Nucleus accumbens (tissue), 56 donors: Measurements from ENCODE around the gene CASP10.
"Not testable (repeated sequence)": the region's sequence is repeated elsewhere in the genome, so short reads cannot be mapped to it uniquely, and the experiment has no call there.

Experiments
- DNase-seq, 56 donors: peaks; one replicate each; lab custom pipeline; 2025; lab: John Stamatoyannopoulos, UW

Gene CASP10

DNA sequence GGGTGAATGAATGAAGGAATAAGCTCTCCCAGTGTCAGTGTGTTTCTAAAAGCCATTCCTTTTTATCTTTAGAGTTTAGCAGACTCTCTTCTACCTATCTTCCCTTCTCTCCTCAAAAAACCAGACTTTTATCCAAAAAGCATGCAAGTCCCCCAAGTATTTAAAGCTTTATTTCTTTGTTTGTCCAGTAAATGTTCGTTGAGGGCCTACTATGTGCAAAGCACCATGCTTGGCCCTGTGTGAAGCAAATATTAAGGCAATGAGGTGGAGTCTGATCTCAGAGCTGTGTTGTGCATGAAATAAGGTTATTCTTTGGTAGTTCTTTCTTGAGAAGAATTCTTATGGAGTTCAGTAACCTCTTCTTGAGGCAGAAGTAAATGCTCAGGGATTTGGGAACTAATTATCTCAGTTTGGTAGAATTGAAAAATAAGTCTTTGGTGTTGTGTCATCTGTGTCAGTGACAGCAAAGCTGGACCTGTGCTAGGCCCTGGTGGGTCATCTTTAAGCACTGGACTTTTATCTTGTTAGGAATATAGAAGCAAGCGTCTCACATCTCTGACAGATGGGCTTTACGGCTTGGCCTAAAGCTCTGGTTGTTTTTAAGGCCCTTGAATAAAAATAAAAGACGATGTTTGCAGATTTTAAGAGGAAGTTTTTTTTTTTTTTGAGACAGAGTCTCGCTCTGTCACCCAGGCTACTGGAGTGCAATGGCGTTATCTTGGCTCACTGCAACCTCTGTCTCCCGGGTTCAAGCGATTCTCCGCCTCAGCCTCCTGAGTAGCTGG is 28.1 kb upstream of the CASP10 start:
- no peak for DNase-seq

DNA sequence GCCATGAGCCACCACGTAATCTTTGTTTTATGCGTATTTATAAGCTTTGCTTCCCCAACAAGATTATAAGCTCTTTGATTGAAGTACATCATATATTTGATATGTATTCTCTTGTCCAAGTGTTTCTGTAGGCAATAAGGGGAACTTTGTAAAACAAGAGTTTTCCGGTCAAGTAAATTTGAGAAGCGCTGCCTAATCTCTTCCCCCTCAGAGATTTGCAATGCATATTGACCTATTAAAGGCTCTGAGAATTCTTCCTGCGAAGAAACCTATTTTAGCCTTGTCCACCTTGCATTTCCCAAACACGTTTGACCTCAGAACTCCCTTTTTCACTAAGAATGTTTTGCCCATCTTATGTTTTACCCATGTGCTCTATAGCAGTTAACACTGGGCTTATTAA is 26.9 kb upstream of the CASP10 start:
- DNase-seq: no peak

DNA sequence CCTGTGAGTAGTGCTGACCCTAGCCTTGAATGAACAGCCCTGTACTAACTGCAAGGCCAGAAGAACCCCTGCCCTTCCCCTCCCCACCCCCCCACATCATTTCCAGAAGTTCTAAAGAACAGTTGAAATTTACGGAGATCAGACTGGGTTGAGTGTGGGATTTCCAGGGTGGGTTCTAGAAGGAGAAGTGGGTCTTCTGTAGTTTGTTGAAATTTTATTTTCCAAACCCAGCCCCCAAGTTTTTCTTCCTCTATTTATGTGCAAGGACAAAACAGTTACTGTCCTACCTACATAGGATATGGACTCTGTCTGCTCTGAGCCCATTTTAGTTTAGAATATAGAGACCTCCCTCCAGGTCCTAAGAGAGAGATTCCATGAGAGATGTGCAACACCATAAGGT is 26.3 kb upstream of the CASP10 start:
- DNase-seq: no peak

GRCh38 chr2:201157694-201158093 is 25.2 kb upstream of the CASP10 start:
- DNase-seq: no peak

GRCh38 chr2:201158111-201158929 is 24.6 kb upstream of the CASP10 start:
- peak in 51 of 56 donors; percentile 11 to 88 (median 65) for DNase-seq

- DNase-seq: no peak
These were observed 18.8 kb upstream of the CASP10 start for GRCh38 chr2:201164166-201164565.

GRCh38 chr2:201167546-201167945 is 15.4 kb upstream of the CASP10 start:
- DNase-seq: no peak

DNA sequence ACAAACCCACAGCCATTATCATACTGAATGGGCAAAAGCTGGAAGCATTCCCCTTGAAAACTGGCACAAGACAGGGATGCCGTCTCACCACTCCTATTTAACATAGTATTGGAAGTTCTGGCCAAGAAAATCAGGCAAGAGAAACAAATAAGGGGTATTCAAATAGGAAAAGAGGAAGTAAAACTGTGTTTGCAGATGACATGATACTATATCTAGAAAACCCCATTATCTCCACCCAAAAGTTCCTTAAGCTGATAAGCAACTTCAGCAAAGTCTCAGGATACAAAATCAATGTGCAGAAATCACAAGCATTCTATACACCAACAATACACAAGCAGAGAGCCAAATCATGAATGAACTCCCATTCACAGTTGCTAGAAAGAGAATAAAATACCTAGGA is 14.4 kb upstream of the CASP10 start:
- DNase-seq: not testable (repeated sequence)

DNA sequence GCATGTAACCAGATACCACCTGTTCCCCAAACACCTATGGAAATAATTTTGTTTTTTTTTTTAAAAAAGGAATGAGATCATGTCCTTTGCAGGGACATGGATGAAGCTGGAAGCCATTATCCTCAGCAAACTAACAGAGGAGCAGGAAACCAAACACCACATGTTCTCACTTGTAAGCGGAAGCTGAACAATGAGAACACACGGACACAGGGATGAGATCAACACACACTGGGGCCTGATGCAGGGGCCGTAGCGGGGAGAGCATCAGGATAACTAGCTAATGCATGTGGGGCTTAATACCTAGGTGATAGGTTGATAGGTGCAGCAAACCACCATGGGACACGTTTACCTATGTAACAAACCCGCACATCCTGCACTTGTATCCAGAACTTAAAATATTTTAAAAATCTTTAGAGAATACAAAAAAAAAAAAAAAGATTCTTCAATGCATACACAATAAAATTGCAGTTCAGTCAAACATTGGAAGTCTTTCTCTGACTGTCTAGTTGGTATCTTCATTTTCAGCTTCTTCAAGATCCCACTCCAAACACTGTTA is 11.6 kb upstream of the CASP10 start:
- DNase-seq: no peak

- no peak for DNase-seq
These were observed 10.7 kb upstream of the CASP10 start for GRCh38 chr2:201172279-201172678.

DNA sequence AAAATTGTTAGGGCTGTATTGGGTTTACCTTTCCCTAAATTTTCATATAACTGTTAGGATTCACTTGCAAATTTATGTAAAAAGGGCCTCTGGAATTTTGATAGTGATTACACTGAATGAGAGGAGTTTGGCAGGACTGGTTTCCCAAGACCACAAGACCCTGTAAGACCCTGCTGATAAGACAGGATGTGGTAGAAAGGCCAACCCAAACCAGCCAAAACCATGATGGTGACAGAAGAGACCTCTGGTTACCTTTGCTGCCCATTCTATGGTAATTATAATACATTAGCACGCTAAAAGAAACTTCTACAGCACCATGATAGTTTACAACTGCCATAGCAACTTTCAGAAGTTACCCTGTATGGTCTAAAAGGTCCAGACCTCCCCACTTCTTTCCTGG is 8.3 kb upstream of the CASP10 start:
- DNase-seq: no peak

DNA sequence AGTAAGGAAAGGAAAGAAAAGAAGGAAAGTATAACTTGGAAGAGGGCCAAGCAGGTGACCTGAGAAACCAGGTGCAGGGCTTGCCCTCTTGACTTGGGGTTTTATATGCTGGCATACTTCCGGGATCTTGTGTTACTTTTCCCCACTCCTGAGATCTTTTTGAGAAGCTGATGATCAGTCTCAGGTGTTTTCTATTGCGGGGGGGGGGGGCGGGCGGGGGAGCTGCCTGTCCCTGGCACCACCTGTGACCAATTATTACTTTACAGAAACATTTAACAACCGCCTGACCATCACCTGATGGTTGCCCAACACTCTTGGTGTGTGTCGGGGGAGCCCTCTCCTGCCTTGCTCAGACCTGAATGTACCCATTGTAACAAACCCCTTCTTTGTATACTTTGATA is 6.9 kb upstream of the CASP10 start:
- no peak for DNase-seq

DNA sequence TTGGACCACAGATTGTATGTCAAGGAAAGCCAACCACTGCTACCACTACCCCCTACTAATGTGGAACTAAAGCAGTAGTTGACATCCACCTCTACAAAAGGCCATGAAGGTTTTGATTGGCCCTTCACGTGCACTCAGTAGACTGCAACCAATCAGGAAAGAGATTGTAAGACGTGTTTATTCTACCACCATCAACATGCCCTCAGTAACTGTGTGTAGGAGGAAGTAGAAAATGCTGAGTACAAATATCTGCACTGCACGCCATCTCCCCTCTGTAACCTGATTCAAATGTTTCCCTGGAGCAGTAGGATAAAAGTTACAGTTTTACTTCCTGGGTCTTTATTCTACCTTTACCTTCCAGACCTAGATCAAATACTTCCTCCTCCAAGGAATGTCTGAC is 2.9 kb upstream of the CASP10 start:
- no peak for DNase-seq

DNA sequence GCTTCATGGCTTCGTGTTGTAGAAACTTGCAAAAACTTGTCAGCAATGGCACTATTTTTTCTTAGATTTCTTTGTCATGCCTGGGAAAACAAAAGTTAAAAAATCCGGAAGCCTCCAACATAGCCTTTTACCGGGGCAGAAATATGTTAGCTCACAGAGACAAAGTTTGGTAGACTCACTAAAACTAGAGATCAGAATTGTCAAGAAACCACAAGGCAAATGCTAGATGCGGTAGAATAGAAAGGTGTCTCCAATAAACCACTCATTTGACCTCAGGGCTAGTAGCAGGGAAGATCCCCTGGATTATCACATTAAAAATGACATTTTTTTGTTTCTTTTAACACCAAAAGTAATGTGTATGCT is 405 bp downstream of the CASP10 start:
- DNase-seq: no peak

DNA sequence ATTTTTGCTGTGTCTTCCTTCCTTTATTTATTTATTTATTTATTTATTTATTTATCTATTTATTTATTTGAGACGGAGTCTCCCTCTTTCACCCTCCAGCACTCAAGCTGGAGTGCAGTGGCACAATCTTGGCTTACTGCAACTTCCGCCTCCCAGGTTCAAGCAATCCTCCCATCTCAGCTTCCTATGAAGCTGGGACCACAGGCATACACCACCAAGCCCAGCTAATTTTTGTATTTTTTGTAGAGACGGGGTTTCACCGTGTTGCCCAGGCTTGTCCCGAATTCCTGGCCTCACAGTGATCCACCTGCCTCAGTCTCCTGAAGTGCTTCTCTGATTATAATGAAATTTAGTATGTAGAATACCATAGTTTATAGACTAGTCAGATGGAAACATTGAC is 894 bp downstream of the CASP10 start:
- peak in 1 of 56 donors; percentile 1 for DNase-seq

DNA sequence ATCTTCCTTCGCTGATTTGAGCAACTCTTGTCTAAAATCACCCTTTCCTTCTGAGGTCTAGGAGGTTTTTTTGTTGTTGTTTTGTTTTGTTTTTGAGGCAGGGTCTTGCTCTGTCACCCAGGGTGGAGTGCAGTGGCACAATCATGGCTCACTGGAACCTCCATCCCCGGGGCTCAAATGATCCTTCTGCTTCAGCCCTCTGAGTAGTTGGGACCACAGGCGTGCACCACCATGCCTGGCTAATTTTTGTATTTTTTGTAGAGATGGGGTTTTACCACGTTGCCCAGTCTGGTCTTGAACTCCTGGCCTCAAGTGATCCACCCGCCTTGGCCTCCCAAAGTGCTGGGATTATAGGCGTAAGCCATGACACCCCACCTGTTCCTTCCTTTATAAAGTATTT is 1.3 kb downstream of the CASP10 start:
- not testable (repeated sequence) for DNase-seq

DNA sequence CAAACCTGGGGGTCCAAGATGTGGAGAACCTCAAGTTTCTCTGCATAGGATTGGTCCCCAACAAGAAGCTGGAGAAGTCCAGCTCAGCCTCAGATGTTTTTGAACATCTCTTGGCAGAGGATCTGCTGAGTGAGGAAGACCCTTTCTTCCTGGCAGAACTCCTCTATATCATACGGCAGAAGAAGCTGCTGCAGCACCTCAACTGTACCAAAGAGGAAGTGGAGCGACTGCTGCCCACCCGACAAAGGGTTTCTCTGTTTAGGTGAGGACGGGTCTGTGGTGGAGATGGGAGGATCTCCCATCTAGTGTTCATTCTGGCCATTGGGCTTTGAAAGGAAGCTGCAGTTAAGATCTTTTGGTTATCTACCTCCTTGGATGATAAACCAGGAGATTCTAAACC is 2.9 kb downstream of the CASP10 start:
- DNase-seq: no peak

GRCh38 chr2:201186982-201187381 is 4.0 kb downstream of the CASP10 start:
- DNase-seq: no peak

DNA sequence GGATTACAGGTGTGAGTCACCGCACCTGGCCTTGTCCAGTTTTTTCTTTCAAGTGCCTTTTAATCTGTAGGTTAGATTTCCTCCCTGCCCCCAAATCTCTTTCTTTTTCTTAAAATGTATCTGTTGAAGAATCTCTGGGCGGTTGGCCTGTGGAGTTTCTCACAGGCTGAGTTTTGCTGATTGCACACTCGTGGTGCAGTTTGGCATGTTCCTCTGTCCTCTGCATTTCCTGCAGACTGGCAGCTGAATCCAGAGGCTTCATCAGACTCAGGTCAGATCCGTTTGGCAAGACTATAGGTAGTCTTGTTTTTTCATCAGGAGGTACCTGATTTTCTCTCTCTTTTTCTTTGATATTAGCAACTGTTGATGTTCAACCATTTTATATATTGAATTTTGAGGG is 5.5 kb downstream of the CASP10 start:
- DNase-seq: no peak

DNA sequence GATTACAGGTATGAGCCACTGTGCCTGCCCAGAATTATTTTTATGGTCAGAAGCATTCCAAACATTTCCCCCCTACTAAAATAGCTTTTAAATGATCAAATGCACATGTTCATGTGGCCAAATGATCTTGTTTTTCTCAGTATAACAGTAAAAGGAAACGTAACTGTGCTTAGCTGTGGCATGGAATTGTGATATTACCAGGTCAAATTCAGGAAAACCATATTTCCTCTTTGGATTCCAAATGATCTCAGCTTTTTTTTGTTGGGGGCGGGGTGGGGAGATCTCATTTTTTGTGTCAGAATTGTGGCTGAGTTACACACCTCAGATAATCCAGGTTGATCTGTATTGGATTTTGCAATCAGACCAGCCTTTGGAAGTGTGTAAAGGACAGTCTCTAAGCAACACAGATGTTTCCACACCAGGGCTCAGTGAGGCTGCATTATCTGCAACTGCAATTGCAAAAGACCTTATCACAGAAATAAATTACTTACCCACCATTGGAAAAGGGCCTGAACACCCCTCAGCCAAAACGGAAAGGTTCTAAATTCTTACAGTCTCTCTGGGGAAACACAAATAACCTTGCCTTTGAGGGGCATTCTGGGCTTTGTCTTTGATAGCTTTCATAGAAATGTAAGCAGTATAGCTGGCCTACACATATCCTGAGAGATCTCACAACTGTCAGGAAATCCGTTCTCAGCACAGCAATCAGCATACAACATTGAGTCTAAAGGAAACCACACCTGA is 8.4 kb downstream of the CASP10 start:
- DNase-seq: no peak

DNA sequence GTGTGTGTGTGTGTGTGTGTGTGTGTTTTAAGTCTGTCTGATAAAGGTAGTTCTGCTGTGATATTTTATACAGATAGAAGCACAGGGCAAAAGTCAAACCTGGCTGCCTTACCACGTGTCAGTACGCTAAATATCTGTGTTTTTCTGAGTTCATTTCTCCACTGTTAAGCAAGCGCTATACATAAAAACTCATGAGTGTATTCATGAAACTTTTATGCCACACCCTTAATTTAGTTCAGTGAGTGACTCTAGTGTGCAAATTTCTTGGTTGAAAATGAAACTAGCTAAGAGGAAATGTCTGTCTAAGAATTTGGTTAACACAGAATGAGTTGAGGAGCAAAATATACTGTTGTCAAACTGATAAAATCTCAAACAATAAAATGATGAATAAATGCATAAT is 11.2 kb downstream of the CASP10 start:
- DNase-seq: no peak
